CD4-positive, alpha-beta T cell (primary cell): ENCODE measurements around the gene IVNS1ABP. TPM values are rescaled to one million over a fixed set of nuclear protein-coding genes. Genes with fewer than 3 reads are reported as not detected.
"Not testable (repeated sequence)": the region's sequence is repeated elsewhere in the genome, so short reads cannot be mapped to it uniquely, and the experiment has no call there.

ENCODE experiments used
- ATAC-seq: fragments of 200-7000 bp; cut with Tn5 transposase; one replicate; pipeline ENCODE4 v1.10.0; 2022; ENCODE audit warnings: mild to moderate bottlenecking; ENCODE audit not compliant: poor library complexity
- CTCF ChIA-PET: fragments of 350-600 bp; sonication (Branson Sonifier 250); formaldehyde crosslinking; loops from one replicate; lab custom pipeline; 2021; ENCODE audit warnings: antibody characterized with exemption, inconsistent platforms; lab: Charles Lee
- POLR2A ChIA-PET: fragments of 350-600 bp; sonication (Branson Sonifier 250); formaldehyde crosslinking; loops from one replicate; lab custom pipeline; 2021; ENCODE audit warnings: antibody characterized with exemption, inconsistent platforms; lab: Charles Lee
- DNase-seq, 14 experiments: peaks; one replicate each; pipeline ENCODE4 v3.0.0-alpha.2; 2013 to 2020; ENCODE audit warnings: mixed read lengths in 2 of 14
- H3K27ac ChIP-seq, 2 donors: one replicate each; pipeline versions ENCODE4 v1.5.1 to v1.7.0; 2013; ENCODE audit warnings: low read length in 2 of 2, low read depth in 1 of 2, mild to moderate bottlenecking in 1 of 2
- H3K27me3 ChIP-seq, 2 experiments: 1 replicate in 1 of 2; 2 replicates in 1 of 2; pipeline versions ENCODE4 v1.6.1 to v1.7.0; 2013; ENCODE audit warnings: low read length in 2 of 2, control low read depth in 1 of 2, mild to moderate bottlenecking in 1 of 2, moderate library complexity in 1 of 2; ENCODE audit not compliant: insufficient read depth in 2 of 2, control insufficient read depth in 1 of 2
- H3K36me3 ChIP-seq: one replicate; pipeline ENCODE4 v1.6.1; 2013; ENCODE audit warnings: low read length, control low read depth; ENCODE audit not compliant: insufficient read depth
- H3K4me1 ChIP-seq: one replicate; pipeline ENCODE4 v1.6.1; 2013; ENCODE audit warnings: low read length, control low read depth; ENCODE audit not compliant: insufficient read depth
- H3K4me3 ChIP-seq: one replicate; pipeline ENCODE4 v1.5.1; 2013; ENCODE audit warnings: mild to moderate bottlenecking, low read length, moderate library complexity
- H3K9me3 ChIP-seq, 2 experiments: 1 replicate in 1 of 2; 2 replicates in 1 of 2; pipeline versions ENCODE4 v1.6.1 to v1.7.0; 2013; ENCODE audit warnings: low read length in 2 of 2, mild to moderate bottlenecking in 2 of 2, control low read depth in 1 of 2, moderate library complexity in 1 of 2; ENCODE audit not compliant: control insufficient read depth in 1 of 2, insufficient read depth in 1 of 2
- H3K27ac Mint-ChIP-seq: one replicate; pipeline ENCODE4 v1.8.0; 2020; ENCODE audit warnings: mixed read lengths
- H3K27me3 Mint-ChIP-seq: one replicate; pipeline ENCODE4 v1.8.0; 2021; ENCODE audit warnings: mixed read lengths
- H3K36me3 Mint-ChIP-seq: one replicate; pipeline ENCODE4 v1.8.0; 2021; ENCODE audit warnings: low read depth, mixed read lengths
- H3K4me1 Mint-ChIP-seq: one replicate; pipeline ENCODE4 v1.8.0; 2021; ENCODE audit warnings: low read depth, mixed read lengths
- H3K4me3 Mint-ChIP-seq: one replicate; pipeline ENCODE4 v1.8.0; 2020; ENCODE audit warnings: mild to moderate bottlenecking, mixed read lengths
- H3K9me3 Mint-ChIP-seq: one replicate; pipeline ENCODE4 v1.8.0; 2020; ENCODE audit warnings: mixed read lengths
- intact Hi-C, 2 experiments: fragments of 100-400 bp; cut with DNase I in 1 of 2; cut with micrococcal nuclease in 1 of 2; formaldehyde crosslinking; loops; one replicate each; pipeline versions ENCODE4 v1.15.1 to v1.9.0; 2023 to 2025; cut with DNase I, micrococcal nuclease
- total RNA-seq, 174 experiments: library from RNA in 2 of 174; stranded (reverse) in 2 of 174; gene quantifications; one replicate each; pipeline ENCODE4 v1.2.3 and lab custom pipeline; 2021 to 2026
- TF ChIP-seq, protein P1 (sequence below): fragments of 200-600 bp; IDR thresholded peaks from one replicate; pipeline ENCODE4 v1.8.0; 2022; ENCODE audit warnings: antibody characterized with exemption, mild to moderate bottlenecking

IVNS1ABP gene
- total RNA-seq, 2 experiments from 2014 or later, result 234 to 254 TPM

DNA sequence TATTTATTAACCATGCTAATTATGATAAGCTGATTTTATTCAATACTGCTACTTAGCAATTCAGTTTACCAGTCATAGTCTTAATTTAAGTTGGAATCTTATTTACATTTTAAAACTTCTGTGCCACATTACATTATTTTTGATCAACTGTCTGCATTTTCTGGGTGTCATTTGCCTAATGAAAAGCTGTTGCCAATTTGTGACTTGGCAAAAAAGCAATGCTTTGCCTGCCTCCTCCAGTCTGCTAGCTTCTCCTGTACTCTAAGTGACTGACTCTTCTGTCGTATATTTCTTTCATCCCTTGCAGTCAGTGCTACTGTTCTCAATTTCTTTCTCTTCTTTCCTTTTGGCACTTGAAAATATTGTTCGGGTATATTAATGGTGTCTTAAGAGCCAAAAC is 5.6 kb upstream of the IVNS1ABP start:
- POLR2A ChIA-PET, result no interaction called here
- Histone ChIP-seq H3K36me3 (no peaks in the 10 kb centered on the region), H3K27me3 (no peaks in the 10 kb centered on the region), H3K4me3 (no peak overlapping the region), H3K27ac (no peak overlapping the region), H3K4me1 (peaks cover 12% of the 10 kb centered on the region), H3K9me3 (no peaks in the 10 kb centered on the region)
- Mint-ChIP-seq H3K9me3 (no peaks in the 10 kb centered on the region), H3K4me1 (peaks cover 12% of the 10 kb centered on the region), H3K36me3 (peaks cover 3% of the 10 kb centered on the region), H3K27me3 (no peaks in the 10 kb centered on the region), H3K4me3 (no peak overlapping the region), H3K27ac (no peak overlapping the region)
- ATAC-seq (no peak), DNase-seq (no peak)
- TF ChIP-seq, protein P1, sequence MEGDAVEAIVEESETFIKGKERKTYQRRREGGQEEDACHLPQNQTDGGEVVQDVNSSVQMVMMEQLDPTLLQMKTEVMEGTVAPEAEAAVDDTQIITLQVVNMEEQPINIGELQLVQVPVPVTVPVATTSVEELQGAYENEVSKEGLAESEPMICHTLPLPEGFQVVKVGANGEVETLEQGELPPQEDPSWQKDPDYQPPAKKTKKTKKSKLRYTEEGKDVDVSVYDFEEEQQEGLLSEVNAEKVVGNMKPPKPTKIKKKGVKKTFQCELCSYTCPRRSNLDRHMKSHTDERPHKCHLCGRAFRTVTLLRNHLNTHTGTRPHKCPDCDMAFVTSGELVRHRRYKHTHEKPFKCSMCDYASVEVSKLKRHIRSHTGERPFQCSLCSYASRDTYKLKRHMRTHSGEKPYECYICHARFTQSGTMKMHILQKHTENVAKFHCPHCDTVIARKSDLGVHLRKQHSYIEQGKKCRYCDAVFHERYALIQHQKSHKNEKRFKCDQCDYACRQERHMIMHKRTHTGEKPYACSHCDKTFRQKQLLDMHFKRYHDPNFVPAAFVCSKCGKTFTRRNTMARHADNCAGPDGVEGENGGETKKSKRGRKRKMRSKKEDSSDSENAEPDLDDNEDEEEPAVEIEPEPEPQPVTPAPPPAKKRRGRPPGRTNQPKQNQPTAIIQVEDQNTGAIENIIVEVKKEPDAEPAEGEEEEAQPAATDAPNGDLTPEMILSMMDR, result no peak
- CTCF ChIA-PET, result no interaction called here
- intact Hi-C loops, result no loop called here

DNA sequence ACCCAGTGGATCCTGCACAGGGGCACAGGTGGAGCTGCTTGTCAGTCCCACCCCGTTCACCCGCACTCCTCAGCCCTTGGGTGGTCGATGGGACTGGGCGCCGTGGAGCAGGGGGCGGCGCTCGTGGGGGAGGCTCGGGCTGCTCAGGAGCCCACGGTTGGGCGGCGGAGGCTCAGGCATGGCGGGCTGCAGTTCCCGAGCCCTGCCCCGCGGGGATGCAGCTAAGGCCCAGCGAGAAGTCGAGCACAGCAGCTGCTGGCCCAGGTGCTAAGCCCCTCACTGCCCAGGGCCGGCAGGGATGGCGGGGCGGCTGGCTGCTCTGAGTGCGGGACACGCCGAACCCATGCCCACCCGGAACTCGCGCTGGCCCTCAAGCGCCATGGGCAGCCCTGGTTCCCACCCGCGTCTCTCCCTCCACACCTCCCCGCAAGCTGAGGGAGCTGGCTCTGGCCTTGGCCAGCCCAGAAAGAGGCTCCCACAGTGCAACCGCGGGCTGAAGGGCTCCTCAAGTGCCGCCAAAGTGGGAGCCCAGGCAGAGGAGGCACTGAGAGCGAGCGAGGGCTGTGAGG is 4.7 kb upstream of the IVNS1ABP start:
- DNase-seq, H3K27me3 Mint-ChIP-seq, H3K36me3 ChIP-seq, POLR2A ChIA-PET, CTCF ChIA-PET, intact Hi-C loops, H3K27ac ChIP-seq, H3K9me3 Mint-ChIP-seq, H3K27ac Mint-ChIP-seq, ATAC-seq, H3K27me3 ChIP-seq, H3K9me3 ChIP-seq, H3K4me3 Mint-ChIP-seq, H3K4me3 ChIP-seq: not testable (repeated sequence)
- peaks cover 14% of the 10 kb centered on the region for H3K4me1 ChIP-seq
- peaks cover 16% of the 10 kb centered on the region for H3K4me1 Mint-ChIP-seq
- H3K36me3 Mint-ChIP-seq, result peaks cover 12% of the 10 kb centered on the region

DNA sequence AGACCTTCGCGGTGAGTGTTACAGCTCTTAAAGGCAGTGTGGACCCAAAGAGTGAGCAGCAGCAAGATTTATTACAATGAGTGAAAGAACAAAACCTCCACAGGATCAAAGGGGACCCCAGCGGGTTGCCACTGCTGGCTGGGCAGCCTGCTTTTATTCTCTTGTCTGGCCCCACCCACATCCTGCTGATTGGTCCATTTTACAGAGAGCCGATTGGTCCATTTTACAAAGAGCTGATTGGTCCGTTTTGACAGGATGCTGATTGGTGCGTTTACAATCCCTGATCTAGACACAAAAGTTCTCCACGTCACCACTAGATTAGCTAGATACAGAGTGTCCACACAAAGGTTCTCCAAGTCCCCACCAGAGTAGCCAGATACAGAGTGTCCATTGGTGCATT is 4.1 kb upstream of the IVNS1ABP start:
- H3K4me3 Mint-ChIP-seq, ATAC-seq, H3K27me3 ChIP-seq, H3K27me3 Mint-ChIP-seq, H3K9me3 ChIP-seq, intact Hi-C loops, H3K36me3 ChIP-seq, H3K27ac ChIP-seq, POLR2A ChIA-PET, DNase-seq, CTCF ChIA-PET, H3K4me3 ChIP-seq, H3K27ac Mint-ChIP-seq, H3K9me3 Mint-ChIP-seq: not testable (repeated sequence)
- peaks cover 14% of the 10 kb centered on the region for H3K4me1 ChIP-seq
- peaks cover 16% of the 10 kb centered on the region for H3K4me1 Mint-ChIP-seq
- peaks cover 17% of the 10 kb centered on the region for H3K36me3 Mint-ChIP-seq

DNA sequence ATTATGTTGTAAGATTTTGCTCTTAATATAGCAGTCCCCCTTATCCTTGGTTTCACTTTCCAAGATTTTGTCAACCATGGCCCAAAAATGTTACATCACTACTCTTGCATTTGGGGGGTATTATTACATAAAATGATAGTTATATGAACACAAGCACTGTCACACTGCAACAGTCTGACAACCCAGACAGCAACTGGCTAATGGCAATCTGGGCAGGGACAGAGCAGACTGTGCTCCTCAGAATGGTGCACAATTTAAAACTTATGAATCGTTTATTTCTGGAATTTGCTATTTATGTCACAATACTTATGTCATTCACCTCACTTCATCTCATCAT is 2.1 kb upstream of the IVNS1ABP start:
- H3K27ac Mint-ChIP-seq, result peak overlapping the region; percentile 98
- Histone ChIP-seq H3K36me3 (no peaks in the 10 kb centered on the region), H3K4me1 (peaks cover 17% of the 10 kb centered on the region), H3K27me3 (no peaks in the 10 kb centered on the region), H3K4me3 (no peak overlapping the region), H3K27ac (no peak overlapping the region), H3K9me3 (no peaks in the 10 kb centered on the region)
- intact Hi-C loops, result loop anchor here (2.0 to 10.0 kb wide), 9 partner anchors 20 to 1058 kb away; partner anchors contain the start of genes EDEM3 (in 1 of the 2), ODR4 (in 1 of the 2), RNF2 (in 1 of the 2) and TPR (in 1 of the 2)
- ChIA-PET POLR2A (interaction anchor here (2.8 to 4.3 kb wide), 2 partner anchors 19 to 360 kb away, joined by 40 to 44 read pairs; no protein-coding TSS in a partner anchor), CTCF (interaction anchor here (2.8 kb wide), 1 partner anchor 351 kb away, joined by 17 read pairs; no protein-coding TSS in a partner anchor)
- H3K9me3 Mint-ChIP-seq, result no peaks in the 10 kb centered on the region
- no peak overlapping the region for H3K4me3 Mint-ChIP-seq
- no peaks in the 10 kb centered on the region for H3K27me3 Mint-ChIP-seq
- H3K4me1 Mint-ChIP-seq, result peaks cover 35% of the 10 kb centered on the region
- DNase-seq, result no peak
- TF ChIP-seq, protein P1, result no peak
- ATAC-seq, result no peak
- H3K36me3 Mint-ChIP-seq, result peaks cover 31% of the 10 kb centered on the region
